ENCODE results near the gene POU2AF1. TPM values are rescaled to one million over a fixed set of nuclear protein-coding genes. Genes with fewer than 3 reads are reported as not detected.
"Not testable (repeated sequence)": the region's sequence is repeated elsewhere in the genome, so short reads cannot be mapped to it uniquely, and the experiment has no call there.

Gene POU2AF1
- total and polyA plus RNA-seq, 2 experiments from 2014 or later: not detected

DNA sequence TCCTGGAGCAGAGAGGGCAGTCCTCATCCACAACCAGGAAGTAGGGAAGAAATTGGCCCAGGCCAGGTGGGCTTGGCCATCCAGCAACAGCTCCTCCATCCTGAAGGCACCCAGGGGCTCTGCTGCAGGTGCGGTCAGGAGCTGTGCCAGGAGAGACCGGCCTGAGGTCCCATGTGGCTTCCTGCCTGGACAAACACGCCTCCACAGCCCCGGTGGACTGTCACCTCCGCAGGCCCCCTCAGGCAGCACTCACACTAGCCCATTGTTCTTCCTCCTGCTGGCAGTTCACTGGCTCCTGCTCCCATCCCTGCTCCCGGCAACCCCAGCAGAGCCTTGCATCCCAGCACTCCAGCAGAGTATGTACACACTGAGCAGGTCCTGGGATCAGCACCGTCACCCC lies 16.0 kb upstream of the POU2AF1 start (continued):
- TF ChIP-seq JUNB (IDR thresholded peaks at IDR 0.05; ENCODE audit: unreplicated experiment) (no peak), ZNF331 (CRISPR knock-in tag; IDR thresholded peaks at IDR 0.05; ENCODE audit: low read depth) (no peak)
- TF ChIP-seq, protein P1, sequence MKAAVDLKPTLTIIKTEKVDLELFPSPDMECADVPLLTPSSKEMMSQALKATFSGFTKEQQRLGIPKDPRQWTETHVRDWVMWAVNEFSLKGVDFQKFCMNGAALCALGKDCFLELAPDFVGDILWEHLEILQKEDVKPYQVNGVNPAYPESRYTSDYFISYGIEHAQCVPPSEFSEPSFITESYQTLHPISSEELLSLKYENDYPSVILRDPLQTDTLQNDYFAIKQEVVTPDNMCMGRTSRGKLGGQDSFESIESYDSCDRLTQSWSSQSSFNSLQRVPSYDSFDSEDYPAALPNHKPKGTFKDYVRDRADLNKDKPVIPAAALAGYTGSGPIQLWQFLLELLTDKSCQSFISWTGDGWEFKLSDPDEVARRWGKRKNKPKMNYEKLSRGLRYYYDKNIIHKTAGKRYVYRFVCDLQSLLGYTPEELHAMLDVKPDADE (IDR thresholded peaks at IDR 0.05): no peak

DNA sequence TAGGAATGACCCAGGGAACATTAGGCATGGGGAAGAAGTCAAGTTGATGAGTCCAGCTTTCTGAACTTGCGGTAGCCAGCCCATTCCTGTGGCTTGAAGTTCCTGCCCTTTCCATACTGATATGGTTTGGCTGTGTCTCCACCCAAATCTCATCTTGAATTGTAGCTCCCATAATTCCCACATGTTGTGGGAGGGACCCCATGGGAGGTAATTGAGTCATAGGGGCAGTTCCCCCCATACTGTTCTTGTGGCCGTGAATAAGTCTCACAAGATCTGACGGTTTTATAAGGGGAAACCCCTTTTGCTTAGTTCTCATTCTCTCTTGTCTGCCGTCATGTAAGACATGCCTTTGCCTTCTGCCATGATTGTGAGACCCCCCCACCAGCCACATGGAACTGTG lies 15.1 kb upstream of the POU2AF1 start:
- not testable (repeated sequence) for DNase-seq (ENCODE audit: low spot score); H3K4me1 Mint-ChIP-seq; H3F3A ChIP-seq (replicated peaks; ENCODE audit: low read depth); H3K4me1 ChIP-seq (ENCODE audit: insufficient read depth); H3K4me3 Mint-ChIP-seq; H4K20me1 ChIP-seq (replicated peaks; ENCODE audit: insufficient read depth); H3K36me3 Mint-ChIP-seq (ENCODE audit: low read depth); H3K27me3 Mint-ChIP-seq (ENCODE audit: insufficient read depth, low read depth, poor library complexity); H3K4me2 ChIP-seq; H3K79me2 ChIP-seq (replicated peaks; ENCODE audit: insufficient read depth); H3K27ac Mint-ChIP-seq; H3K27me3 ChIP-seq (ENCODE audit: insufficient read depth); ATAC-seq; H3K27ac ChIP-seq (ENCODE audit: low read depth); H3K4me3 ChIP-seq; H2AFZ ChIP-seq; H3K9me3 Mint-ChIP-seq; H3K36me3 ChIP-seq (ENCODE audit: insufficient read depth); H3K9me2 ChIP-seq (ENCODE audit: insufficient read depth)

DNA sequence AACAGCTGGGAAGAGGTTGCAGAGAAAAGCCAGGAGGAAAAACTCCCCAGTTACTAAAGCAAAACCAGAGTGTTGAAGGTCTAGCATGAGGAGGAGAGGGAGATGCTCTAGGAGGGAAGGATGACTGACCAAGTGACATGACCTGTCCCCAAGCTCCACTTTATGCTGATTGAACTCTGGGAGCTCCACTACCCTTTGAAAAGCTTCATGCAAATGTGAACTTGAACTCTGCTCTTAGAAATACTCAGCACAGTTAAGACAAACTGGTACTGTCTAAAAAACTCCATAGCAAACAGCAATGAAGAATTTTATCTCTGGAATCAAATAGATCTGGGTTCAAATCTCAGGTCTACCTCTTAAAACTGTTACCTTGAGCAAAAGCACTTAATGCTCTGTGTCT lies 14.5 kb upstream of the POU2AF1 start:
- peaks cover 2% of the 10 kb centered on the region; the same call in 1 of the 3 replicates for H3K4me1 Mint-ChIP-seq
- TF ChIP-seq ZNF114 (CRISPR knock-in tag; IDR thresholded peaks at IDR 0.05): no peak
- no peak for TF ChIP-seq NANOG (IDR thresholded peaks at IDR 0.05; ENCODE audit: borderline replicate concordance)
- TF ChIP-seq, protein P2, sequence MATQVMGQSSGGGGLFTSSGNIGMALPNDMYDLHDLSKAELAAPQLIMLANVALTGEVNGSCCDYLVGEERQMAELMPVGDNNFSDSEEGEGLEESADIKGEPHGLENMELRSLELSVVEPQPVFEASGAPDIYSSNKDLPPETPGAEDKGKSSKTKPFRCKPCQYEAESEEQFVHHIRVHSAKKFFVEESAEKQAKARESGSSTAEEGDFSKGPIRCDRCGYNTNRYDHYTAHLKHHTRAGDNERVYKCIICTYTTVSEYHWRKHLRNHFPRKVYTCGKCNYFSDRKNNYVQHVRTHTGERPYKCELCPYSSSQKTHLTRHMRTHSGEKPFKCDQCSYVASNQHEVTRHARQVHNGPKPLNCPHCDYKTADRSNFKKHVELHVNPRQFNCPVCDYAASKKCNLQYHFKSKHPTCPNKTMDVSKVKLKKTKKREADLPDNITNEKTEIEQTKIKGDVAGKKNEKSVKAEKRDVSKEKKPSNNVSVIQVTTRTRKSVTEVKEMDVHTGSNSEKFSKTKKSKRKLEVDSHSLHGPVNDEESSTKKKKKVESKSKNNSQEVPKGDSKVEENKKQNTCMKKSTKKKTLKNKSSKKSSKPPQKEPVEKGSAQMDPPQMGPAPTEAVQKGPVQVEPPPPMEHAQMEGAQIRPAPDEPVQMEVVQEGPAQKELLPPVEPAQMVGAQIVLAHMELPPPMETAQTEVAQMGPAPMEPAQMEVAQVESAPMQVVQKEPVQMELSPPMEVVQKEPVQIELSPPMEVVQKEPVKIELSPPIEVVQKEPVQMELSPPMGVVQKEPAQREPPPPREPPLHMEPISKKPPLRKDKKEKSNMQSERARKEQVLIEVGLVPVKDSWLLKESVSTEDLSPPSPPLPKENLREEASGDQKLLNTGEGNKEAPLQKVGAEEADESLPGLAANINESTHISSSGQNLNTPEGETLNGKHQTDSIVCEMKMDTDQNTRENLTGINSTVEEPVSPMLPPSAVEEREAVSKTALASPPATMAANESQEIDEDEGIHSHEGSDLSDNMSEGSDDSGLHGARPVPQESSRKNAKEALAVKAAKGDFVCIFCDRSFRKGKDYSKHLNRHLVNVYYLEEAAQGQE (IDR thresholded peaks at IDR 0.05; ENCODE audit: unreplicated experiment): no peak
- TF ChIP-seq, protein P3, sequence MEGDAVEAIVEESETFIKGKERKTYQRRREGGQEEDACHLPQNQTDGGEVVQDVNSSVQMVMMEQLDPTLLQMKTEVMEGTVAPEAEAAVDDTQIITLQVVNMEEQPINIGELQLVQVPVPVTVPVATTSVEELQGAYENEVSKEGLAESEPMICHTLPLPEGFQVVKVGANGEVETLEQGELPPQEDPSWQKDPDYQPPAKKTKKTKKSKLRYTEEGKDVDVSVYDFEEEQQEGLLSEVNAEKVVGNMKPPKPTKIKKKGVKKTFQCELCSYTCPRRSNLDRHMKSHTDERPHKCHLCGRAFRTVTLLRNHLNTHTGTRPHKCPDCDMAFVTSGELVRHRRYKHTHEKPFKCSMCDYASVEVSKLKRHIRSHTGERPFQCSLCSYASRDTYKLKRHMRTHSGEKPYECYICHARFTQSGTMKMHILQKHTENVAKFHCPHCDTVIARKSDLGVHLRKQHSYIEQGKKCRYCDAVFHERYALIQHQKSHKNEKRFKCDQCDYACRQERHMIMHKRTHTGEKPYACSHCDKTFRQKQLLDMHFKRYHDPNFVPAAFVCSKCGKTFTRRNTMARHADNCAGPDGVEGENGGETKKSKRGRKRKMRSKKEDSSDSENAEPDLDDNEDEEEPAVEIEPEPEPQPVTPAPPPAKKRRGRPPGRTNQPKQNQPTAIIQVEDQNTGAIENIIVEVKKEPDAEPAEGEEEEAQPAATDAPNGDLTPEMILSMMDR (conservative IDR thresholded peaks at IDR 0.05; ENCODE audit: low read depth in 2 of 2): no peak
- TF ChIP-seq EZH2phosphoT487 (IDR thresholded peaks at IDR 0.05; ENCODE audit: unreplicated experiment): no peak
- no peak for TF ChIP-seq ZNF331 (CRISPR knock-in tag; IDR thresholded peaks at IDR 0.05; ENCODE audit: low read depth)

More for the DNA sequence above, 14.5 kb upstream of the POU2AF1 start:
- no peaks in the 10 kb centered on the region for H3K36me3 Mint-ChIP-seq (ENCODE audit: low read depth)
- DNase-seq (ENCODE audit: low spot score) (no peak), ATAC-seq (no peak)
- H3K4me1 ChIP-seq (ENCODE audit: insufficient read depth): no peaks in the 10 kb centered on the region
- no peak overlapping the region for H3K27ac Mint-ChIP-seq
- H4K20me1 ChIP-seq (replicated peaks; ENCODE audit: insufficient read depth): no peaks in the 10 kb centered on the region
- no peak overlapping the region for H3K4me3 ChIP-seq
- no peaks in the 10 kb centered on the region for H3F3A ChIP-seq (replicated peaks; ENCODE audit: low read depth)
- H3K79me2 ChIP-seq (replicated peaks; ENCODE audit: insufficient read depth): no peaks in the 10 kb centered on the region
- H3K9me3 Mint-ChIP-seq: no peaks in the 10 kb centered on the region; the same call in 2 of the 3 replicates
- no peaks in the 10 kb centered on the region for H3K27me3 ChIP-seq (ENCODE audit: insufficient read depth)
- H3K4me3 Mint-ChIP-seq: no peak overlapping the region
- H3K27me3 Mint-ChIP-seq (ENCODE audit: insufficient read depth, low read depth, poor library complexity): no peaks in the 10 kb centered on the region
- H3K36me3 ChIP-seq (ENCODE audit: insufficient read depth): no peaks in the 10 kb centered on the region
- H3K9me2 ChIP-seq (ENCODE audit: insufficient read depth): peaks cover 4% of the 10 kb centered on the region; the same call in 1 of the 2 replicates
- no peak overlapping the region for H3K27ac ChIP-seq (ENCODE audit: low read depth)
- no peak overlapping the region for H3K4me2 ChIP-seq
- no peak overlapping the region for H2AFZ ChIP-seq

All from GM23338 (cell line).